SK-N-SH (cell line): ENCODE data around the gene LMO7. TPM values are rescaled to one million over a fixed set of nuclear protein-coding genes. Genes with fewer than 3 reads are reported as not detected.
A peak's percentile ranks its signal among the peaks of the same experiment; 100 is the strongest.

Experiments used
- CTCF ChIA-PET: fragments of 300-600, 350-600 bp; formaldehyde crosslinking; extraction: SDS; loops from one replicate; lab custom pipeline; 2021; lab: Yijun Ruan, JAX
- POLR2A ChIA-PET: fragments of 350-600 bp; sonication (Branson Sonifier 250); formaldehyde crosslinking; extraction: SDS; loops from one replicate; lab custom pipeline; 2020; ENCODE audit warnings: antibody characterized with exemption, inconsistent platforms; lab: Yijun Ruan, JAX
- DNase-seq: peaks from one replicate; pipeline ENCODE4 v3.0.0; 2012
- H2AFZ ChIP-seq: fragments of 200-600 bp; sonication (generic); 2 replicates; pipeline ENCODE4 v1.8.1; 2016; ENCODE audit warnings: antibody characterized with exemption, mild to moderate bottlenecking, low read depth
- H3F3A ChIP-seq: fragments of 200-600 bp; sonication (generic); replicated peaks from 2 replicates; pipeline ENCODE3; 2016; ENCODE audit warnings: antibody characterized with exemption, mild to moderate bottlenecking; ENCODE audit not compliant: insufficient read depth
- H3K27ac ChIP-seq, 2 experiments: fragments of 200-500 bp in 1 of 2; fragments of 200-600 bp in 1 of 2; sonication (Bioruptor generic) in 1 of 2; sonication (generic), shearing (Covaris generic) in 1 of 2; 2 replicates each; pipeline versions ENCODE4 v1.5.1 to v1.6.1; 2014 to 2016; ENCODE audit warnings: low read depth in 2 of 2, inconsistent platforms in 1 of 2, low read length in 1 of 2, mild to moderate bottlenecking in 1 of 2, mixed read lengths in 1 of 2
- H3K27me3 ChIP-seq: fragments of 200-600 bp; sonication (generic), shearing (Covaris generic); 2 replicates; pipeline ENCODE4 v1.6.1; 2016; ENCODE audit warnings: mixed run types; ENCODE audit not compliant: insufficient read depth
- H3K36me3 ChIP-seq, 2 experiments: fragments of 200-500 bp in 1 of 2; fragments of 200-600 bp in 1 of 2; sonication (Bioruptor generic) in 1 of 2; sonication (generic) in 1 of 2; replicated peaks in 1 of 2; 2 replicates each; pipeline versions ENCODE3 to v1.5.1; 2014 to 2016; ENCODE audit warnings: low read length in 1 of 2, mild to moderate bottlenecking in 1 of 2; ENCODE audit not compliant: insufficient read depth in 2 of 2, control insufficient read depth in 1 of 2
- H3K4me1 ChIP-seq, 2 experiments: fragments of 200-500 bp in 1 of 2; fragments of 200-600 bp in 1 of 2; sonication (Bioruptor generic) in 1 of 2; sonication (generic), shearing (Covaris generic) in 1 of 2; 2 replicates each; pipeline versions ENCODE4 v1.5.1 to v1.6.1; 2014 to 2016; ENCODE audit warnings: low read depth in 1 of 2, low read length in 1 of 2, mixed run types in 1 of 2; ENCODE audit not compliant: insufficient read depth in 2 of 2, control insufficient read depth in 1 of 2
- H3K4me2 ChIP-seq: fragments of 200-600 bp; sonication (generic), shearing (Covaris generic); 2 replicates; pipeline ENCODE4 v1.6.1; 2017; ENCODE audit warnings: mixed run types
- H3K4me3 ChIP-seq, 2 experiments: fragments of 200-500 bp in 1 of 2; fragments of 200-600 bp in 1 of 2; sonication (Bioruptor generic) in 1 of 2; sonication (generic), shearing (Covaris generic) in 1 of 2; 2 replicates each; pipeline versions ENCODE4 v1.5.1 to v1.8.1; 2014 to 2016; ENCODE audit warnings: low read depth in 2 of 2, inconsistent platforms in 1 of 2, low read length in 1 of 2, mild to moderate bottlenecking in 1 of 2, mixed read lengths in 1 of 2, moderate library complexity in 1 of 2
- H3K79me2 ChIP-seq: fragments of 200-600 bp; sonication (generic); 2 replicates; pipeline ENCODE4 v1.8.1; 2017; ENCODE audit warnings: mild to moderate bottlenecking; ENCODE audit not compliant: insufficient read depth
- H3K9ac ChIP-seq: fragments of 200-600 bp; sonication (generic); 2 replicates; pipeline ENCODE4 v1.6.1; 2017; ENCODE audit warnings: mixed run types
- H3K9me2 ChIP-seq: fragments of 200-600 bp; sonication (generic); 2 replicates; pipeline ENCODE4 v1.6.1; 2017; ENCODE audit warnings: mixed run types
- H3K9me3 ChIP-seq: fragments of 200-600 bp; sonication (generic); 2 replicates; pipeline ENCODE4 v1.6.1; 2017; ENCODE audit warnings: mixed run types, mild to moderate bottlenecking, moderate library complexity
- H4K20me1 ChIP-seq: fragments of 200-600 bp; sonication (generic); 2 replicates; pipeline ENCODE4 v1.6.1; 2017; ENCODE audit warnings: mild to moderate bottlenecking, mixed run types; ENCODE audit not compliant: insufficient read depth
- CHD2 ChIP-seq: fragments of 150-350 bp; IDR thresholded peaks from 2 replicates; pipeline ENCODE4 v1.6.1; 2018; ENCODE audit warnings: low read length; ENCODE audit not compliant: partially characterized antibody
- ELF1 ChIP-seq: IDR thresholded peaks from 2 replicates; pipeline ENCODE4 v1.4.0; 2012
- EP300 ChIP-seq, 2 experiments: IDR thresholded peaks; 2 replicates each; pipeline versions ENCODE4 v1.4.0 to v1.6.1; 2012; ENCODE audit warnings: borderline replicate concordance in 1 of 2, low read depth in 1 of 2, low read length in 1 of 2
- EZH2phosphoT487 ChIP-seq: fragments of 200-600 bp; sonication (generic); IDR thresholded peaks from 2 replicates; pipeline ENCODE4 v1.6.1; 2017; ENCODE audit warnings: low read depth, mixed run types, mild to moderate bottlenecking, antibody characterized with exemption, moderate library complexity, borderline replicate concordance
- FOXJ3 ChIP-seq: sonication (generic); formaldehyde crosslinking; IDR thresholded peaks from 2 replicates; pipeline ENCODE4 v1.5.1; 2020; ENCODE audit warnings: mild to moderate bottlenecking, missing genetic modification reagents
- FOXM1 ChIP-seq: IDR thresholded peaks from 2 replicates; pipeline ENCODE4 v1.4.0; 2012; ENCODE audit warnings: low read depth, mild to moderate bottlenecking
- GABPA ChIP-seq: IDR thresholded peaks from 2 replicates; pipeline ENCODE4 v1.4.0; 2012; ENCODE audit warnings: low read depth, mild to moderate bottlenecking
- GATA2 ChIP-seq: sonication (generic); formaldehyde crosslinking; IDR thresholded peaks from 2 replicates; pipeline ENCODE4 v1.5.0; 2020; ENCODE audit warnings: mild to moderate bottlenecking, missing genetic modification reagents
- MAX ChIP-seq: IDR thresholded peaks from 2 replicates; pipeline ENCODE4 v1.4.0; 2012; ENCODE audit warnings: low read depth
- NFIC ChIP-seq: IDR thresholded peaks from 2 replicates; pipeline ENCODE4 v1.4.0; 2012; ENCODE audit warnings: borderline replicate concordance
- NRF1 ChIP-seq: IDR thresholded peaks from 2 replicates; pipeline ENCODE4 v1.6.1; 2012; ENCODE audit warnings: low read depth, mild to moderate bottlenecking, low read length
- RAD21 ChIP-seq: IDR thresholded peaks from 2 replicates; pipeline ENCODE4 v1.6.1; 2012; ENCODE audit warnings: mild to moderate bottlenecking, low read length
- RCOR1 ChIP-seq: fragments of 150-350 bp; IDR thresholded peaks from 2 replicates; pipeline ENCODE4 v1.6.1; 2017; ENCODE audit warnings: antibody characterized with exemption, low read length
- RFX5 ChIP-seq: IDR thresholded peaks from 2 replicates; pipeline ENCODE4 v1.6.1; 2012; ENCODE audit warnings: mild to moderate bottlenecking, improper control_type of control experiment, low read length
- TEAD4 ChIP-seq: IDR thresholded peaks from 2 replicates; pipeline ENCODE4 v1.4.0; 2012; ENCODE audit warnings: mild to moderate bottlenecking, borderline replicate concordance; ENCODE audit not compliant: insufficient read depth
- USF2 ChIP-seq: fragments of 150-350 bp; IDR thresholded peaks from 2 replicates; pipeline ENCODE4 v1.6.1; 2017; ENCODE audit warnings: antibody characterized with exemption, low read length, low read depth, borderline replicate concordance
- YY1 ChIP-seq: IDR thresholded peaks from 2 replicates; pipeline ENCODE4 v1.4.0; 2012; ENCODE audit warnings: low read depth, mild to moderate bottlenecking
- WGBS: methylation state at CpG from one replicate; pipeline ENCODE4 v1.1.6; 2017; ENCODE audit warnings: low lambda C conversion rate; 5-methylcytosine and 5-hydroxymethylcytosine counted together
- polyA plus RNA-seq, 3 experiments: library from polyadenylated mRNA; depleted of rRNA; stranded (reverse); fragments of >200 nt; gene quantifications; 2 replicates each; pipeline ENCODE4 v1.2.3, GENCODE V29; 2012
- TF ChIP-seq, protein P1 (sequence below): IDR thresholded peaks from 2 replicates; pipeline ENCODE4; 2012
- TF ChIP-seq, protein P2 (sequence below): IDR thresholded peaks from 2 replicates; pipeline ENCODE4 v1.6.1; 2012; ENCODE audit warnings: mild to moderate bottlenecking, low read depth, low read length, moderate library complexity

Gene LMO7
- polyA plus RNA-seq, 1 of the 3 experiments (the other 2 are of a cell fraction) = 83.6 TPM

- ChIA-PET CTCF (interaction anchor here (0.9 to 1.0 kb wide), 2 partner anchors 13 to 22 kb away, joined by 3 to 5 read pairs; no protein-coding TSS in a partner anchor), POLR2A (no interaction called here)
- H3F3A ChIP-seq = peaks cover 40% of the 10 kb centered on the region
- TF ChIP-seq EP300 (IDR thresholded peaks at IDR 0.05; ENCODE audit: borderline replicate concordance in 1 of 2, low read depth in 1 of 2, low read length in 1 of 2) = no peak
- no peak for TF ChIP-seq GATA2
- TF ChIP-seq TEAD4 = no peak
- TF ChIP-seq, protein P1, sequence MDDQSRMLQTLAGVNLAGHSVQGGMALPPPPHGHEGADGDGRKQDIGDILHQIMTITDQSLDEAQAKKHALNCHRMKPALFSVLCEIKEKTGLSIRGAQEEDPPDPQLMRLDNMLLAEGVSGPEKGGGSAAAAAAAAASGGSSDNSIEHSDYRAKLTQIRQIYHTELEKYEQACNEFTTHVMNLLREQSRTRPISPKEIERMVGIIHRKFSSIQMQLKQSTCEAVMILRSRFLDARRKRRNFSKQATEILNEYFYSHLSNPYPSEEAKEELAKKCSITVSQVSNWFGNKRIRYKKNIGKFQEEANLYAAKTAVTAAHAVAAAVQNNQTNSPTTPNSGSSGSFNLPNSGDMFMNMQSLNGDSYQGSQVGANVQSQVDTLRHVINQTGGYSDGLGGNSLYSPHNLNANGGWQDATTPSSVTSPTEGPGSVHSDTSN = no peak
- TF ChIP-seq NFIC = no peak
- TF ChIP-seq RCOR1 = no peak
- WGBS = 100% methylated on average over 2 of the region's 2 CpGs
- DNase-seq = no peak
- H3K27ac ChIP-seq = peak overlapping the region; percentile 34 to 94; a peak in 2 of 4 replicates
- no peaks in the 10 kb centered on the region for H3K9me2 ChIP-seq
- no peak overlapping the region for H3K9ac ChIP-seq
- peaks cover 14 to 48% of the 10 kb centered on the region in 2 experiments for H3K36me3 ChIP-seq
- no peak overlapping the region for H3K4me2 ChIP-seq
- H4K20me1 ChIP-seq = peaks cover 88% of the 10 kb centered on the region
- H2AFZ ChIP-seq = no peak overlapping the region
- H3K79me2 ChIP-seq = peaks cover 95% of the 10 kb centered on the region
- peaks cover 0 to 22% of the 10 kb centered on the region in 2 experiments; a peak in 2 of 4 replicates for H3K4me1 ChIP-seq
- no peak overlapping the region for H3K4me3 ChIP-seq
- no peaks in the 10 kb centered on the region for H3K9me3 ChIP-seq
- no peaks in the 10 kb centered on the region for H3K27me3 ChIP-seq
Observed at GRCh38 chr13:75717525-75717924, 81.4 kb downstream of the LMO7 start.

DNA sequence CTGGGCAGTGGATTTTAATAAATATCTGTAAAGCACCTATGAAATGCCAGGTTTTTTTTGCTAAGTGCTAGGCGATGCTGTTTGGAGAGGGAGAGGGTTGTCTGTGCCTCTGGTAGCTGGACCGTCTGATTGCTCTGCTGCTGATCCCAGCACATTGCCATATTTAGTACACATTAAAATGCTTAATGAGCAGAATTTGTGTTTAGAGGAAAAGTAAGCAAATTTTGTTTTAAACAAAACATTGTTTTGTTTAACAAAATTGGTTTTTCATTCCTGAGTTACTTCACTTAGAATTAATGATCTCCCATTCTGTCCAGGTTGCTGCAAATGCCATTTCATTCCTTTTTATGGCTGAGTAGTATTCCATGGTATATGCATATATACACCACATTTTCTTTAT is 85.2 kb downstream of the LMO7 start:
- H3F3A ChIP-seq = peaks cover 32% of the 10 kb centered on the region
- ChIA-PET CTCF (no interaction called here), POLR2A (no interaction called here)
- peaks cover 95% of the 10 kb centered on the region for H3K79me2 ChIP-seq
- no peaks in the 10 kb centered on the region for H3K27me3 ChIP-seq
- 95% methylated on average over 2 of the region's 2 CpGs for WGBS
- H3K36me3 ChIP-seq = peaks cover 9 to 49% of the 10 kb centered on the region in 2 experiments
- peaks cover 88% of the 10 kb centered on the region for H4K20me1 ChIP-seq
- no peak overlapping the region for H3K27ac ChIP-seq
- H3K9me3 ChIP-seq = no peaks in the 10 kb centered on the region
- no peak overlapping the region for H3K9ac ChIP-seq
- no peak overlapping the region for H3K4me2 ChIP-seq
- H3K9me2 ChIP-seq = no peaks in the 10 kb centered on the region
- H3K4me3 ChIP-seq = no peak overlapping the region
- no peak overlapping the region for H2AFZ ChIP-seq
- TF ChIP-seq FOXM1 = no peak
- TF ChIP-seq GABPA = no peak
- TF ChIP-seq, protein P2, sequence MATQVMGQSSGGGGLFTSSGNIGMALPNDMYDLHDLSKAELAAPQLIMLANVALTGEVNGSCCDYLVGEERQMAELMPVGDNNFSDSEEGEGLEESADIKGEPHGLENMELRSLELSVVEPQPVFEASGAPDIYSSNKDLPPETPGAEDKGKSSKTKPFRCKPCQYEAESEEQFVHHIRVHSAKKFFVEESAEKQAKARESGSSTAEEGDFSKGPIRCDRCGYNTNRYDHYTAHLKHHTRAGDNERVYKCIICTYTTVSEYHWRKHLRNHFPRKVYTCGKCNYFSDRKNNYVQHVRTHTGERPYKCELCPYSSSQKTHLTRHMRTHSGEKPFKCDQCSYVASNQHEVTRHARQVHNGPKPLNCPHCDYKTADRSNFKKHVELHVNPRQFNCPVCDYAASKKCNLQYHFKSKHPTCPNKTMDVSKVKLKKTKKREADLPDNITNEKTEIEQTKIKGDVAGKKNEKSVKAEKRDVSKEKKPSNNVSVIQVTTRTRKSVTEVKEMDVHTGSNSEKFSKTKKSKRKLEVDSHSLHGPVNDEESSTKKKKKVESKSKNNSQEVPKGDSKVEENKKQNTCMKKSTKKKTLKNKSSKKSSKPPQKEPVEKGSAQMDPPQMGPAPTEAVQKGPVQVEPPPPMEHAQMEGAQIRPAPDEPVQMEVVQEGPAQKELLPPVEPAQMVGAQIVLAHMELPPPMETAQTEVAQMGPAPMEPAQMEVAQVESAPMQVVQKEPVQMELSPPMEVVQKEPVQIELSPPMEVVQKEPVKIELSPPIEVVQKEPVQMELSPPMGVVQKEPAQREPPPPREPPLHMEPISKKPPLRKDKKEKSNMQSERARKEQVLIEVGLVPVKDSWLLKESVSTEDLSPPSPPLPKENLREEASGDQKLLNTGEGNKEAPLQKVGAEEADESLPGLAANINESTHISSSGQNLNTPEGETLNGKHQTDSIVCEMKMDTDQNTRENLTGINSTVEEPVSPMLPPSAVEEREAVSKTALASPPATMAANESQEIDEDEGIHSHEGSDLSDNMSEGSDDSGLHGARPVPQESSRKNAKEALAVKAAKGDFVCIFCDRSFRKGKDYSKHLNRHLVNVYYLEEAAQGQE = no peak
- no peak for TF ChIP-seq CHD2
- no peak for TF ChIP-seq TEAD4
- TF ChIP-seq NRF1 = no peak
- TF ChIP-seq MAX = no peak
- TF ChIP-seq NFIC = no peak
- no peak for TF ChIP-seq EP300 (IDR thresholded peaks at IDR 0.05; ENCODE audit: borderline replicate concordance in 1 of 2, low read depth in 1 of 2, low read length in 1 of 2)
- no peak for TF ChIP-seq GATA2
- TF ChIP-seq ELF1 = no peak
- no peak for TF ChIP-seq USF2
- no peak for TF ChIP-seq YY1
- TF ChIP-seq FOXJ3 (CRISPR knock-in tag) = no peak
- no peak for TF ChIP-seq RCOR1
- no peak for TF ChIP-seq RFX5
- TF ChIP-seq RAD21 = no peak
- no peak for TF ChIP-seq EZH2phosphoT487
- peaks cover 0 to 24% of the 10 kb centered on the region in 2 experiments; a peak in 2 of 4 replicates for H3K4me1 ChIP-seq
- no peak for DNase-seq
